ENCODE data around the gene BAZ2B. TPM values are rescaled to one million over a fixed set of nuclear protein-coding genes. Genes with fewer than 3 reads are reported as not detected.
"Not testable (repeated sequence)": the region's sequence is repeated elsewhere in the genome, so short reads cannot be mapped to it uniquely, and the experiment has no call there.

Gene BAZ2B
- total RNA-seq, 1 donor from 2014 or later, result 77.7 TPM

- no peak for DNase-seq (ENCODE audit: low spot score)
Observed at GRCh38 chr2:159411460-159411859, 204.9 kb downstream of the BAZ2B start.

DNA sequence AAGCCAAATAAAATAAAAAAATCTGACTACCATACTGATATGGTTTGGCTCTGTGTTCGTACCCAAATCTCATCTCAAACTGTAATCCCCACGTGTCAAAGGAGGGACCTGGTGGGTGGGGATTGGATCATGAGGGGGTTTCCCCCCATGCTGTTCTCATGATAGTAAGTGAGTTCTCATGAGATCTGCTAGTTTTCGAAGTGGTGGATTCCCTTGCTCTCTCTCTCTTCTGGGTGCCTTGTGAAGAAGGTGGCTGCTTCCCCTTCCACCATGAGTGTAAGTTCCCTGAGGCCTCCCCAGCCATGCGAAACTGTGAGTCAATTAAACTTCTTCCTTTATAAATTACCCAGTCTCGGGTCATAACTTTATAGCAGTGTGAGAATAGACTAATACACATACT is 206.1 kb downstream of the BAZ2B start:
- DNase-seq (ENCODE audit: low spot score), result no peak

GRCh38 chr2:159409116-159409800 is 207.1 kb downstream of the BAZ2B start:
- no peak for DNase-seq (ENCODE audit: low spot score)

DNA sequence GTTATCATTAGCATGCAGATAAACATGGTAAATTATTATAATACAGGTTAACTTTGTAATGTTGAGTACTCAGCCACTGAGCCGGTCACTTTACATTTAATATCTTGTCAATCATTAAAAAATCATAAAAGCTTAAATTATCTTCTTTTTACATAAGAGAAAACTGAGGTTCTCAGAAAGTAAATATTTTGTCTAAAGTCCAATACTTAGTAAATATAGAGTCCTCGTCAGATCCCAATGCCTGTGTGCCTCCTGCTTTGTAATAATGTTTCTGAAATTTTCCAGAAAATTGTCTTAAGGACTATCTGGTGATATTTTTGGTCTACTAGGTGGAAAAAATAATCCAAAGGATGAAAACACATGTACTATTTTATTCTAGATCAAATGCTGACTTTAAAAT is 213.6 kb downstream of the BAZ2B start:
- DNase-seq (ENCODE audit: low spot score), result no peak

GRCh38 chr2:159402160-159402559 is 214.2 kb downstream of the BAZ2B start:
- DNase-seq (ENCODE audit: low spot score), result not testable (repeated sequence)

DNA sequence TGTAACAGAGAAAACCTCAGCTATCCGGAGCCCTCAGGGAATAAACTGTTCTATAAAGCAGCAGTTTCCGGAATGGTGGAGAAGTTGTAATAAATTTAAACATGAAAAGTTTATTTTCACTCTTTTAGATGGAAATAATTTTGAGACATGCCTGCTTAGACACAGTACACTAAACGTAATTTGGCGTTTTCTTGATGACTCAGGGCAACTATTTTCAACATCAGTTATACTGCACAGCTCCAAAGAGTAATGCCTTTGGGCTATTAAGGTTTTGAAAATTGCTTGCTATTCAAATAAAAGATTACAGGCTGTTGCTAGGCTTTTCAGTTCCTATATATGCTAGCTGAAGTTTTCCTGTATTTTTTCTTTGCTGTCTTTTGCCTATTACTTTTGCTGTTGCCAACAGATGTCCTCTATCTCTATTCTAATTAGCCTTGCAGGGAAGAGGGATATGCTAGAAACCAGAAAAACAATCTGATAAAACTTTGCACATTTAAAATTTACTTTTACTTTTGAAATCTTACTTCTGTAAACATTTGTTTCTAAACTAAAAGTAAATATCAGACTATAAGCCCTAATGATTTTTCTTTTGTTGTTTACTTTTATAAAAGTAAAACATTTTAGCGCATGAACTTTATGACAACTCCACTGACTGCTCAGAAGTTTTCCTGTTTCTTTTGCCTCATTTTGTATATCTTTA is 216.5 kb downstream of the BAZ2B start:
- DNase-seq (ENCODE audit: low spot score), result no peak

DNA sequence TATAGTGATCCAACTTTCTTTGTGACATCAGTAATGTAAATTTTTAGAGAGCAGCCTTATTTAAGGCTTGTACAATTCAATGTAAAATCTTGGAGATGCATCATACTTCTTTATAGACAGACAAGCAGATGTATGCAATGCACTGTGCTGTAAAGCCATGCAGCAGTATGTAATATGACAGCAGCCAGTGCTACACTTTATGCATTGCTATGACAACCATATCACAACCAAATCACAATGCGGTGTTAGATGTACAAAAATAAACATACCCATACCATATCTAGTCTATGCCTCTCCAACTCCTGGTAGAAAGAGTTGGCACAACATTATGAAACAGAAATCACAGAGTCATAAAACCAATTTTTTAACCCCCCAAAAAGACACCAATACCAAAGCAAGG is 219.5 kb downstream of the BAZ2B start:
- no peak for DNase-seq (ENCODE audit: low spot score)

GRCh38 chr2:159382447-159383028 is 233.8 kb downstream of the BAZ2B start:
- no peak for DNase-seq (ENCODE audit: low spot score)

DNA sequence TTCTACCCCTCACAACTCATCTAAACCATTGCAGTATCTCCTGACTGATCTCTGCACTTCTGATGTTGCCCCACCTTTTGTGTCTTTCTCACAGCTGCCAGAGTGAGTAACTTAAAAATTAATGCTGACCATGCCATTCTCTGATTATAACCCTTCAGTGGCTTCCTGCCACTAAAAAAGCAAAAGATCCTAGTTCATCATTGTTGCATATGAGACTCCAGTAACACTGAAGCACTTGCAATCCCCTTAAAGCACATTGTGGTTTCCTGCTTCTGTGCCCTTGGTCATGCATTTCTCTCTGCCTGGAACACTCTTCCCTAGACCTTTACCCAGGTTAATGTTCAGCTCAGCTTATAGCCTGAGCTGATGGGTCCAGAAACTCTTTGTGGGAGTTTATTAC is 234.8 kb downstream of the BAZ2B start:
- no peak for DNase-seq (ENCODE audit: low spot score)

DNA sequence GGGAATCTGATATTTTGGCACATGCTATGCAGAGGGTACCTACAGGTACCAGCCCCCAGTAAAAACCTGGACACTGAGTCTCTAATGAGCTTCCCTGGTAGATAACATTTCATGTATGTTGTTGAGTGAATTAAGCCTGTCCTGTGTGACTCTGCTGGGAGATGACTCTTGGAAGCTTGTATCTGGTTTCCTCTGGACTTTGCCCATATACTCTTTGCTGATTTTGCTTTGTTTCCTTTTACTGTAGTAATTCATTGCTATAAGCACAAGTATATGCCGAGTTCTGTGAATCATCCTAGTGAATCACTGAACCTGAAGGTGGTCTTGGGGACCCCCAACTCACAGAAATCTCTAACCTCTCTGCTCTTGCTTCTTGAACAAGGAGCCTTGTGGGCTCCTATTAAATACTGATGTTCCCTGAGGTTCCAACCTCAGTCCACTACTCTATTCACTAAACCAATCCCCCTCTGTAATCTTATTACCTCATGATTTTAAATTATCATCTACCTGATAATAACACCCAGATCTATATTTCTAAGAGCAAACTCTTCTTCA is 235.6 kb downstream of the BAZ2B start:
- no peak for DNase-seq (ENCODE audit: low spot score)

DNA sequence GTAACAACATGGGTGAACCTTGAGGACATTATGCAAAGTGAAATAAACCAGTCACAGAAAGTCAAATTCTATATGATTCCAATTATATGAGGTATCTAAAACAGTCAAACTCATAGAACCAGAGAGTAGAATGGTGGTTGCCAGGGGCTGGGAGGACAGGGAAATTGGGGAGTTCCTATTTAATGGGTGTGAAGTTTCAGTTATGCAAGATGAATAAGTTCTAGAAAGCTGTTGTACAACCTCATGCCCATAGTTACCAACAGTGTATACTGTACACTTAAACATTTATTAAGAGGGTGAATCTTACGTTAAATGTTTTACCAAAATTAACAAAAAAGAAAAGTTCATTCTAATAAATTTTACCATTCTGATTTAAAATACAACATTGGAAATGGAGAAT is 237.2 kb downstream of the BAZ2B start:
- no peak for DNase-seq (ENCODE audit: low spot score)

DNA sequence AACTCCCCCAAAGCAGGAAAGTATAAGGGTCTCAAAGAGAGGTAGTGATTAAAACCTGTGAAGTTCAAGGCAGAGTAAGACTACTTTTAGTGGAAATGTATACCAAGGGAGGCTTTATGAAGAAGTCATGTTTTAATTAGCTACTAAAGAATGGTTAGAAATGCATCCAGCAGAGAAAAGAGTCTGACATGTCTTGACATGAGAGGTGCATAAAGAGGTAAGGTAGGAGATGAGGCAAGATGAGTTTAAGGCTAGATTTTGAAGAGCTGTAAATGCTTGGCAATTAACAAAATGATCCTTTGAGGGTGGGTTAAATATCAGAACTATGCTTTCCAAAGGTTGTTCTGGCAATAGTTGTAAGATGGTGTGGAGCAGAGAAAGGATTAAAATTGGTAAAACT is 241.1 kb downstream of the BAZ2B start:
- no peak for DNase-seq (ENCODE audit: low spot score)

GRCh38 chr2:159371506-159371905 is 244.8 kb downstream of the BAZ2B start:
- no peak for DNase-seq (ENCODE audit: low spot score)

GRCh38 chr2:159366538-159366937 is 249.8 kb downstream of the BAZ2B start:
- DNase-seq (ENCODE audit: low spot score), result no peak

- DNase-seq (ENCODE audit: low spot score), result no peak
Observed at GRCh38 chr2:159362816-159363251, 253.5 kb downstream of the BAZ2B start.

GRCh38 chr2:159362094-159362493 is 254.3 kb downstream of the BAZ2B start:
- DNase-seq (ENCODE audit: low spot score), result no peak

- not testable (repeated sequence) for DNase-seq (ENCODE audit: low spot score)
Observed at GRCh38 chr2:159361603-159362002, 254.7 kb downstream of the BAZ2B start.

DNA sequence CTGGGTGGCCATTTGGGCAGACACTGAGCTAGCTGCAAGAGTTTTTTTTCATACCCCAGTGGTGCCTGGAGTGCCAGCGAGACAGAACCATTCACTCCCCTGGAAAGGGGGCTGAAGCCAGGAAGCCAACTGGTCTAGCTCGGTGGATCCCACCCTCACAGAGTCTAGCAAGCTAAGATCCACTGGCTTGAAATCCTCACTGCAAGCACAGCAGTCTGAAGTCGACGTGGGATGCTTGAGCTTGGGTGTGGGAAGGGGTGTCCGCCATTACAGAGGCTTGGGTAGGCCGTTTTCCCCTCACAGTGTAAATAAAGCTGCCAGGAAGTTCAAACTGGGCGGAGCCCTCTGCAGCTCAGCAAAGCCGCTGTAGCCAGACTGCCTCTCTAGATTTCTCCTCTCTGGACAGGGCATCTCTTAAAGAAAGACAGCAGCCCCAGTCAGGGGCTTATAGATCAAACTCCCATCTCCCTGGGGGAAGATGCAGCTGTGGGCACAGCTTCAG is 260.2 kb downstream of the BAZ2B start:
- DNase-seq (ENCODE audit: low spot score), result no peak

- no peak for DNase-seq (ENCODE audit: low spot score)
Observed at GRCh38 chr2:159351977-159352376, 264.4 kb downstream of the BAZ2B start.

- DNase-seq (ENCODE audit: low spot score), result no peak
Observed at GRCh38 chr2:159349674-159350299, 266.6 kb downstream of the BAZ2B start.

- no peak for DNase-seq (ENCODE audit: low spot score)
Observed at GRCh38 chr2:159326569-159327255, 289.6 kb downstream of the BAZ2B start.

- no peak for DNase-seq (ENCODE audit: low spot score)
Observed at GRCh38 chr2:159322419-159322818, 293.9 kb downstream of the BAZ2B start.

Data from mucosa of gallbladder (tissue), 1 donor.